ENCODE measurements around the gene HENMT1.
"Not testable (repeated sequence)": the region's sequence is repeated elsewhere in the genome, so short reads cannot be mapped to it uniquely, and the experiment has no call there.

Gene HENMT1

DNA sequence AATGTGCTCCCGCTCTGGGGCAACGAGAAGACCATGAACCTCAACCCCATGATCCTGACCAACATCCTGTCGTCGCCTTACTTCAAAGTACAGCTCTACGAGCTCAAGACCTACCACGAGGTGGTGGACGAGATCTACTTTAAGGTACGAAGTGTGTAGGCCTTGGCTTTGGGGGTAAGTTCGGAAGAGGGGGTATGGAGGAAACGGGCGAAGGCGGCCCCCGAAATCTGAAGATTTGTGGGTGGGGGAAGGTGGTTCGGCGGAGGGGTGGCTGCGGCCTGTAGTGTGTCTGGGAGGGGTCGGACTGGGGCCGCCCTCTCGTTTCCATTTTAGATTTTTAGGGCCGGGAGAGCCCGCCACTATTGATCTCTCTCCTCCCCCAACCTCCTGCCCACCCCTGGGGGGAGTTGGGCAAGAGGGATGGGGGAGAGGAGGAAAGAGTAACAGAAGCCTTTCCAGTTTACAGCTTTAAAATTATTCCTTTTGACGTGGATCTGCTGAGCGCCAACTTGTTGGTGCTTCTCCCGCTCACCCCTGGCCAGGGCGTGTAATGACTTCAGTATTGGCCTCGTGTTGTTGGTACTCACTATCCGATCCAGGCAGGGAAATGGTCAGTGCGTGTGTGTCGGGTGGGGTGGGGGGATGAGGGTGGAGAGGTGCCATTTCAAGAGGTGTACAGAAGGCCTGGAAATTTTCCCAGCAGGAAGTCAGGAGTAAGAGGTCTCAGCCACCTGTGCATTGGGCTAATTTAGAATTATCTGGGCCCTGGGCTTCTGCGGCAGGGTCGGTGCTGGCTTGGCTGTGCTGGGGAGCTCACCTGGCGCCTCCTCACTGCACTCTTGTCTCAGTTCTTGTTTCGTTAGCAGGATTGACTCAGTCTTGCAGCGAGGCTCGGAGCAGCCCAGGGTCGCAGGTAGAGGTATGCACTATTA, 32.1 kb upstream of the HENMT1 start:
- H3K4me1 ChIP-seq (ENCODE audit: control insufficient read depth, insufficient read depth, low read length, poor library complexity, severe bottlenecking) = peaks cover 21% of the 10 kb centered on the region
- peaks cover 18% of the 10 kb centered on the region for H3K36me3 ChIP-seq (ENCODE audit: control insufficient read depth, insufficient read depth, low read length)
- peak overlapping the region; percentile 97 for H3K27ac ChIP-seq (ENCODE audit: insufficient read depth, low read length, poor library complexity, severe bottlenecking)
- H3K4me3 ChIP-seq (ENCODE audit: insufficient read depth, low read depth, low read length, poor library complexity, severe bottlenecking) = peak overlapping the region; percentile 65
- peak in 2 of 3 donors; percentile 78 for DNase-seq
- no peaks in the 10 kb centered on the region for H3K27me3 ChIP-seq (replicated peaks; ENCODE audit: control insufficient read depth, insufficient read depth, low read length, poor library complexity, severe bottlenecking)
- H3K9me3 ChIP-seq (ENCODE audit: control insufficient read depth, low read length) = no peaks in the 10 kb centered on the region

GRCh38 chr1:108691942-108692723, 31.2 kb upstream of the HENMT1 start, which contains the start of gene PRPF38B:
Gene PRPF38B, plus strand, starts transcription at chr1:108692310. Its CDS starts 282 bp downstream, at chr1:108692592.
- peaks cover 15% of the 10 kb centered on the region for H3K4me1 ChIP-seq (ENCODE audit: control insufficient read depth, insufficient read depth, low read length, poor library complexity, severe bottlenecking)
- peak within 1 kb of the TSS; percentile 65 for H3K4me3 ChIP-seq (ENCODE audit: insufficient read depth, low read depth, low read length, poor library complexity, severe bottlenecking)
- peak within 1 kb of the TSS; percentile 97 for H3K27ac ChIP-seq (ENCODE audit: insufficient read depth, low read length, poor library complexity, severe bottlenecking)

GRCh38 chr1:108691128-108691941, 30.4 kb upstream of the HENMT1 start:
- no peaks in the 10 kb centered on the region for H3K9me3 ChIP-seq (ENCODE audit: control insufficient read depth, low read length)
- DNase-seq = no peak
- peaks cover 2% of the 10 kb centered on the region for H3K36me3 ChIP-seq (ENCODE audit: control insufficient read depth, insufficient read depth, low read length)
- peak overlapping the region; percentile 97 for H3K27ac ChIP-seq (ENCODE audit: insufficient read depth, low read length, poor library complexity, severe bottlenecking)
- H3K4me1 ChIP-seq (ENCODE audit: control insufficient read depth, insufficient read depth, low read length, poor library complexity, severe bottlenecking) = peaks cover 9% of the 10 kb centered on the region
- H3K4me3 ChIP-seq (ENCODE audit: insufficient read depth, low read depth, low read length, poor library complexity, severe bottlenecking) = peak overlapping the region; percentile 65
- H3K27me3 ChIP-seq (replicated peaks; ENCODE audit: control insufficient read depth, insufficient read depth, low read length, poor library complexity, severe bottlenecking) = no peaks in the 10 kb centered on the region

More at GRCh38 chr1:108691942-108692723, 31.2 kb upstream of the HENMT1 start, which contains the start of gene PRPF38B:
- peak; percentile 86 to 92 (median 90) for DNase-seq
- Histone ChIP-seq H3K27me3 (replicated peaks; ENCODE audit: control insufficient read depth, insufficient read depth, low read length, poor library complexity, severe bottlenecking) (no peaks in the 10 kb centered on the region), H3K9me3 (ENCODE audit: control insufficient read depth, low read length) (no peaks in the 10 kb centered on the region), H3K36me3 (ENCODE audit: control insufficient read depth, insufficient read depth, low read length) (peaks cover 9% of the 10 kb centered on the region)

GRCh38 chr1:108686614-108687313, 25.9 kb upstream of the HENMT1 start:
- no peaks in the 10 kb centered on the region for H3K9me3 ChIP-seq (ENCODE audit: control insufficient read depth, low read length)
- no peak overlapping the region for H3K27ac ChIP-seq (ENCODE audit: insufficient read depth, low read length, poor library complexity, severe bottlenecking)
- no peaks in the 10 kb centered on the region for H3K4me1 ChIP-seq (ENCODE audit: control insufficient read depth, insufficient read depth, low read length, poor library complexity, severe bottlenecking)
- no peak overlapping the region for H3K4me3 ChIP-seq (ENCODE audit: insufficient read depth, low read depth, low read length, poor library complexity, severe bottlenecking)
- H3K36me3 ChIP-seq (ENCODE audit: control insufficient read depth, insufficient read depth, low read length) = no peaks in the 10 kb centered on the region
- H3K27me3 ChIP-seq (replicated peaks; ENCODE audit: control insufficient read depth, insufficient read depth, low read length, poor library complexity, severe bottlenecking) = no peaks in the 10 kb centered on the region
- DNase-seq = no peak

DNA sequence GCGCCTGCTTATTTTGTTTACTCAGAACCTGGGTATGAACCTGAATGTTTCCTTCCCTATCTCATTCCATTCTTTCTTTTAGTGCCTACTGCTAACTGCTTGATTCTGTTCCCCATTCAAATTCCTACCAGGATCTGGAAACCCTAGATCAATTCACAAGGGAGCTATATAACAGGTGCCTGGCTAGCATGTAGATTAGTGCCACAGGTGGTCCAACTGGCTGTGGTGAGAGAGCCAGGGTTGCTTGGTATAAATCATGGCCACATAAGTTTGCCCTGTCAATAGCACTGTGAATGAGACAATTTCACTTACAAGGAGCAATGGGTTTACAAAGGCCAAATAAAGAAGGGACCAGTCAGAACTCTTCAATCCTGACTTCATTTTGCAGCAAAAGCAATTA, 24.6 kb upstream of the HENMT1 start:
- Histone ChIP-seq H3K9me3 (ENCODE audit: control insufficient read depth, low read length) (no peaks in the 10 kb centered on the region), H3K4me3 (ENCODE audit: insufficient read depth, low read depth, low read length, poor library complexity, severe bottlenecking) (no peak overlapping the region), H3K27ac (ENCODE audit: insufficient read depth, low read length, poor library complexity, severe bottlenecking) (no peak overlapping the region), H3K4me1 (ENCODE audit: control insufficient read depth, insufficient read depth, low read length, poor library complexity, severe bottlenecking) (no peaks in the 10 kb centered on the region), H3K27me3 (replicated peaks; ENCODE audit: control insufficient read depth, insufficient read depth, low read length, poor library complexity, severe bottlenecking) (no peaks in the 10 kb centered on the region), H3K36me3 (ENCODE audit: control insufficient read depth, insufficient read depth, low read length) (no peaks in the 10 kb centered on the region)
- DNase-seq = no peak

DNA sequence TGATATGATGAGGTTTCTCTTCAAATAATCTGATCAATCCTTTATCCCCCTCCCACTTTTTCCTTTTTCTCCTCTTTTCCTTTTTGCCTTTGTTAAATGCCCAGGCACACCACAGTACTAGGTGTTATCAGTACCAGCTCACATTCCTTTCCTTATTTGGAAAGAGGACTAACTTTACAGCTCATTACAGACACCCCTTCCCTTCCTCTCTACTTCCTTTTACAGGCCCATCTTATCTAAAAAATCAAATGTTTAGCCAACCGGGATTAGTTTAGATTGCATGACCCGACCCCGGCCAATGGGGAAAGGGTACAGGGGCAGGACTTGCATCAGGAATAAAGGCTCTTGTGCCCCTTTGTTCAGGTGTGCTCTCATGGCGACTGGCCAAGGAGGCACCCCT, 20.8 kb upstream of the HENMT1 start:
- not testable (repeated sequence) for H3K9me3 ChIP-seq (ENCODE audit: control insufficient read depth, low read length); H3K36me3 ChIP-seq (ENCODE audit: control insufficient read depth, insufficient read depth, low read length); H3K4me3 ChIP-seq (ENCODE audit: insufficient read depth, low read depth, low read length, poor library complexity, severe bottlenecking); H3K27ac ChIP-seq (ENCODE audit: insufficient read depth, low read length, poor library complexity, severe bottlenecking); H3K4me1 ChIP-seq (ENCODE audit: control insufficient read depth, insufficient read depth, low read length, poor library complexity, severe bottlenecking); H3K27me3 ChIP-seq (replicated peaks; ENCODE audit: control insufficient read depth, insufficient read depth, low read length, poor library complexity, severe bottlenecking); DNase-seq

DNA sequence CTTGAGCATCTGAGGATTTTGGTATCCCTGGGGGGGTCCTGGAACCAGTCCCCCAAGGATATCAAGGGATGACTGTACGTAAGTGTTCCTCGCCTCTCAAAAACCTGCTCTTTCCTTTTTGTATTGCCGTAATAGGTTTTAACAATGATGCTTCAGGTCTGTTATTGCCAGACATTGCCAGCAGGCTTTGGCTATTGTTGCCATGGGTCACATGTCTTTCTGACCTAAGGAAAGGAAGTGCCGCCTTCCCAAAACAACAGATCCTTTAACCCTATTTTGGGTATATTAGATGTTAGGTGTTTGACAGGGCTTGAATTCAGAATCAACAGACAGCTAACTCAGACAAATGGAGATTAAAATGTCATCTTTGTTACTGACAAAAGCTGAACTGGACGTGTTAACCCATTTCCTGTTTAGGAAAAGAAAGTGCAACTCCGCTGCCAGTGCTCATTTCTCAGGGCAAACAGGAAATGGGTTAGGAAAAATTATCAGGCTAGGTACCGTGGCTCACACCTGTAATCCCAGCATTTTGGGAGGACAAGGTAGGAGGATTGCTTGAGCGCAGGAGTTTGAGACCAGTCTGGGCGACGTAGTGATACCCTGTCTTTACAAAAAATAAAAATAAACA, 18.8 kb upstream of the HENMT1 start:
- H3K36me3 ChIP-seq (ENCODE audit: control insufficient read depth, insufficient read depth, low read length) = no peaks in the 10 kb centered on the region
- H3K27ac ChIP-seq (ENCODE audit: insufficient read depth, low read length, poor library complexity, severe bottlenecking) = no peak overlapping the region
- peaks cover 6% of the 10 kb centered on the region for H3K4me1 ChIP-seq (ENCODE audit: control insufficient read depth, insufficient read depth, low read length, poor library complexity, severe bottlenecking)
- DNase-seq = no peak
- no peaks in the 10 kb centered on the region for H3K9me3 ChIP-seq (ENCODE audit: control insufficient read depth, low read length)
- no peaks in the 10 kb centered on the region for H3K27me3 ChIP-seq (replicated peaks; ENCODE audit: control insufficient read depth, insufficient read depth, low read length, poor library complexity, severe bottlenecking)
- no peak overlapping the region for H3K4me3 ChIP-seq (ENCODE audit: insufficient read depth, low read depth, low read length, poor library complexity, severe bottlenecking)

GRCh38 chr1:108678706-108679105, 17.8 kb upstream of the HENMT1 start:
- Histone ChIP-seq H3K27ac (ENCODE audit: insufficient read depth, low read length, poor library complexity, severe bottlenecking) (no peak overlapping the region), H3K27me3 (replicated peaks; ENCODE audit: control insufficient read depth, insufficient read depth, low read length, poor library complexity, severe bottlenecking) (no peaks in the 10 kb centered on the region), H3K36me3 (ENCODE audit: control insufficient read depth, insufficient read depth, low read length) (no peaks in the 10 kb centered on the region), H3K4me3 (ENCODE audit: insufficient read depth, low read depth, low read length, poor library complexity, severe bottlenecking) (no peak overlapping the region), H3K4me1 (ENCODE audit: control insufficient read depth, insufficient read depth, low read length, poor library complexity, severe bottlenecking) (peaks cover 6% of the 10 kb centered on the region), H3K9me3 (ENCODE audit: control insufficient read depth, low read length) (no peaks in the 10 kb centered on the region)
- no peak for DNase-seq

DNA sequence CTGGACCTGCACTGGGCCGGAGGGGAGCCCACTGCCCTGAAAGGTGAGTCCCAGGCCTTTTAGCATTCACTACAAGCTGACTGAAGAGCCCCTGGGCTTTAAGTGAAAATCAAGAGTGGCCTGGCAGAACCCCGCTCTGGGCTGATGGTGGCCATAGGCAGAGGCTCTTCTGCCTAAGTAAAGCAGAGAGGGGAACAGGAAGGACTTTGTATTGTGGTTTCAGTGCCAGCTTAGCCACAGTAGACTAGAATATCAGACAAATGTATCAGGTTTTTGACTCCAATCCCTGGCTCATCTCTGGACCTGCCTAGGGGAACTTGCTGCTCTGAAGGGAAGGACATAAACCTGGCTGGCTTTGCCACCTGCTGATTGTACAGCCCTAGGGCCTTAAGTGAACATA, 10.2 kb upstream of the HENMT1 start:
- Histone ChIP-seq H3K27ac (ENCODE audit: insufficient read depth, low read length, poor library complexity, severe bottlenecking) (no peak overlapping the region), H3K4me1 (ENCODE audit: control insufficient read depth, insufficient read depth, low read length, poor library complexity, severe bottlenecking) (no peaks in the 10 kb centered on the region), H3K36me3 (ENCODE audit: control insufficient read depth, insufficient read depth, low read length) (no peaks in the 10 kb centered on the region), H3K27me3 (replicated peaks; ENCODE audit: control insufficient read depth, insufficient read depth, low read length, poor library complexity, severe bottlenecking) (no peaks in the 10 kb centered on the region), H3K9me3 (ENCODE audit: control insufficient read depth, low read length) (no peaks in the 10 kb centered on the region), H3K4me3 (ENCODE audit: insufficient read depth, low read depth, low read length, poor library complexity, severe bottlenecking) (no peak overlapping the region)
- no peak for DNase-seq

All from effector memory CD4-positive, alpha-beta T cell (primary cell).